Lung (tissue), 12 donors: Measurements from ENCODE around the gene ATP7B. TPM values are rescaled to one million over a fixed set of nuclear protein-coding genes. Genes with fewer than 3 reads are reported as not detected.

Source experiments
- ATAC-seq: fragments of 200-7000 bp; cut with Tn5 transposase; one replicate; pipeline ENCODE4 v1.9.1; 2020; ENCODE audit warnings: moderate number of reproducible peaks; ENCODE audit not compliant: insufficient read depth, low FRiP score
- DNase-seq, 3 donors: peaks; one replicate each; pipeline ENCODE4 v3.0.0-alpha.2; 2013 to 2017
- H3K27ac ChIP-seq, 2 donors: one replicate each; pipeline ENCODE4 v1.5.1; 2013; ENCODE audit warnings: mild to moderate bottlenecking in 2 of 2, moderate library complexity in 2 of 2, control low read depth in 1 of 2, inconsistent platforms in 1 of 2, low read depth in 1 of 2, low read length in 1 of 2
- H3K27me3 ChIP-seq, 3 donors: one replicate each; pipeline ENCODE4 v1.5.1; 2013; ENCODE audit warnings: low read length in 2 of 3; ENCODE audit not compliant: control insufficient read depth in 3 of 3, insufficient read depth in 3 of 3
- H3K36me3 ChIP-seq, 4 donors: one replicate each; pipeline ENCODE4 v1.5.1; 2013; ENCODE audit warnings: low read length in 4 of 4, mild to moderate bottlenecking in 1 of 4, moderate library complexity in 1 of 4; ENCODE audit not compliant: control insufficient read depth in 4 of 4, insufficient read depth in 4 of 4
- H3K4me1 ChIP-seq, 5 donors: one replicate each; pipeline ENCODE4 v1.5.1; 2013; ENCODE audit warnings: low read length in 5 of 5, mild to moderate bottlenecking in 2 of 5, moderate library complexity in 1 of 5; ENCODE audit not compliant: control insufficient read depth in 5 of 5, insufficient read depth in 5 of 5
- H3K4me3 ChIP-seq: one replicate; pipeline ENCODE4 v1.5.1; 2013; ENCODE audit warnings: mild to moderate bottlenecking, control low read depth, moderate library complexity
- H3K9ac ChIP-seq, 2 donors: one replicate each; pipeline ENCODE4 v1.5.1; 2013; ENCODE audit warnings: low read length in 2 of 2, control low read depth in 1 of 2; ENCODE audit not compliant: insufficient read depth in 1 of 2
- H3K9me3 ChIP-seq, 4 donors: one replicate each; pipeline ENCODE4 v1.5.1; 2013; ENCODE audit warnings: low read length in 3 of 4, mild to moderate bottlenecking in 1 of 4, moderate library complexity in 1 of 4; ENCODE audit not compliant: control insufficient read depth in 4 of 4, insufficient read depth in 3 of 4
- CTCF ChIP-seq: IDR thresholded peaks from 2 replicates; pipeline ENCODE4 v1.5.1; 2012; ENCODE audit warnings: mild to moderate bottlenecking; ENCODE audit errors: control extremely low read depth, extremely low read depth
- WGBS, 2 donors: extraction: QIAGEN DNeasy Blood & Tissue Kit; methylation state at CpG; one replicate each; pipeline ENCODE4 v1.1.7; 2013; 5-methylcytosine and 5-hydroxymethylcytosine counted together
- polyA plus RNA-seq, 2 donors: library from polyadenylated mRNA; stranded (reverse); fragments of 200-250 nt; gene quantifications; one replicate each; pipeline ENCODE4 v1.2.1, GENCODE V29; 2013
- total RNA-seq, 2 donors: library from RNA; depleted of rRNA in 1 of 2; stranded (reverse); fragments of >200 nt in 1 of 2; gene quantifications; one replicate each; pipeline ENCODE4 v1.2.1, GENCODE V29; 2014 to 2021
- donor health status: control.
- donor health status: control.
- donor health status: Bipolar disorder and iron deficiency.
- donor health status: healthy.
- donor health status: DM: yes; HTN: yes; CAD: no.

Gene ATP7B
- total and polyA plus RNA-seq, 4 donors = 1.4 to 10.2 (median 4.4) TPM

- ATAC-seq (no peak), DNase-seq (no peak)
- H3K27me3 ChIP-seq = no peaks in the 10 kb centered on the region
- no peak overlapping the region for H3K27ac ChIP-seq
- 97% methylated on average over 2 of the region's 2 CpGs for WGBS, 2 donors
- peaks cover 0 to 40% (median 17%) of the 10 kb centered on the region in 5 donors for H3K4me1 ChIP-seq
- H3K9me3 ChIP-seq = no peaks in the 10 kb centered on the region
- no peak overlapping the region for H3K4me3 ChIP-seq
- H3K36me3 ChIP-seq = no peaks in the 10 kb centered on the region
- no peak for TF ChIP-seq CTCF
- no peak overlapping the region for H3K9ac ChIP-seq
These were observed 14.1 kb downstream of the ATP7B start for GRCh38 chr13:51997186-51997585.

- no peak for DNase-seq
- Histone ChIP-seq H3K9me3 (no peaks in the 10 kb centered on the region), H3K9ac (no peak overlapping the region), H3K27me3 (no peaks in the 10 kb centered on the region), H3K36me3 (no peaks in the 10 kb centered on the region), H3K4me1 (peaks cover 0 to 40% (median 17%) of the 10 kb centered on the region in 5 donors), H3K27ac (no peak overlapping the region), H3K4me3 (no peak overlapping the region)
- 94 to 96% methylated on average over 4 of the region's 4 CpGs for whole genome bisulfite sequencing, 2 donors
- ATAC-seq = no peak
- TF ChIP-seq CTCF = no peak
These were observed 14.6 kb downstream of the ATP7B start for GRCh38 chr13:51996641-51997040.

- Histone ChIP-seq H3K4me3 (no peak overlapping the region), H3K9me3 (no peaks in the 10 kb centered on the region), H3K36me3 (no peaks in the 10 kb centered on the region), H3K9ac (no peak overlapping the region), H3K27ac (peak overlapping the region in 1 of 2 donors; percentile 62), H3K4me1 (peaks cover 0 to 40% (median 17%) of the 10 kb centered on the region in 5 donors), H3K27me3 (no peaks in the 10 kb centered on the region)
- TF ChIP-seq CTCF = no peak
- peak; percentile 48 for ATAC-seq
- peak; percentile 50 to 79 (median 79) for DNase-seq
- WGBS, 2 donors = 34 to 46% methylated on average over 9 of the region's 9 CpGs
These were observed 15.3 kb downstream of the ATP7B start for GRCh38 chr13:51995677-51996551.
